ENCODE results near the gene ZNF385B.
A peak's percentile ranks its signal among the peaks of the same experiment; 100 is the strongest.
"Not testable (repeated sequence)": the region's sequence is repeated elsewhere in the genome, so short reads cannot be mapped to it uniquely, and the experiment has no call there.

The ZNF385B gene

GRCh38 chr2:179785902-179786301, 75.5 kb downstream of the ZNF385B start:
- TF ChIP-seq, protein P1, sequence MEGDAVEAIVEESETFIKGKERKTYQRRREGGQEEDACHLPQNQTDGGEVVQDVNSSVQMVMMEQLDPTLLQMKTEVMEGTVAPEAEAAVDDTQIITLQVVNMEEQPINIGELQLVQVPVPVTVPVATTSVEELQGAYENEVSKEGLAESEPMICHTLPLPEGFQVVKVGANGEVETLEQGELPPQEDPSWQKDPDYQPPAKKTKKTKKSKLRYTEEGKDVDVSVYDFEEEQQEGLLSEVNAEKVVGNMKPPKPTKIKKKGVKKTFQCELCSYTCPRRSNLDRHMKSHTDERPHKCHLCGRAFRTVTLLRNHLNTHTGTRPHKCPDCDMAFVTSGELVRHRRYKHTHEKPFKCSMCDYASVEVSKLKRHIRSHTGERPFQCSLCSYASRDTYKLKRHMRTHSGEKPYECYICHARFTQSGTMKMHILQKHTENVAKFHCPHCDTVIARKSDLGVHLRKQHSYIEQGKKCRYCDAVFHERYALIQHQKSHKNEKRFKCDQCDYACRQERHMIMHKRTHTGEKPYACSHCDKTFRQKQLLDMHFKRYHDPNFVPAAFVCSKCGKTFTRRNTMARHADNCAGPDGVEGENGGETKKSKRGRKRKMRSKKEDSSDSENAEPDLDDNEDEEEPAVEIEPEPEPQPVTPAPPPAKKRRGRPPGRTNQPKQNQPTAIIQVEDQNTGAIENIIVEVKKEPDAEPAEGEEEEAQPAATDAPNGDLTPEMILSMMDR (IDR thresholded peaks at IDR 0.05; ENCODE audit: insufficient read depth, low read depth, low read length, missing control alignments): no peak
- H3K4me3 ChIP-seq (ENCODE audit: low read length): no peak overlapping the region

DNA sequence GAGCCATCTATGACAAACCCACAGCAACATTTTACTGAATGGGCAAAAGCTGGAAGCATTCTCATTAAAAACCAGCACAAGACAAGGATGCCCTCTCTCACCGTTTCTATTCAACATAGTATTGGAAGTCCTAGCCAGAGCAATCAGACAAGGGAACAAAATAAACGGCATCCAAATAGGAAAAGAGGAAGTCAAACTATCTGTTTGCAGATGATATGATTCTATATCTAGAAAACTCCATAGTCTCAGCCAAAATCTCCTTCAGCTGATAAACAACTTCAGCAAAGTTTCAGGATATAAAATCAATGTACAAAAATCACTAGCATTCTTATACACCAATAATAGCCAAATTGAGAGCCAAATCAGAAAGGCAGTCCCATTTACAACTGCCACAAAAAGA, 79.1 kb downstream of the ZNF385B start:
- DNase-seq (ENCODE audit: low read depth); H3K4me3 ChIP-seq (ENCODE audit: low read length): not testable (repeated sequence)

More at GRCh38 chr2:179785902-179786301, 75.5 kb downstream of the ZNF385B start:
- peak; percentile 12 for DNase-seq (ENCODE audit: low read depth)

DNA sequence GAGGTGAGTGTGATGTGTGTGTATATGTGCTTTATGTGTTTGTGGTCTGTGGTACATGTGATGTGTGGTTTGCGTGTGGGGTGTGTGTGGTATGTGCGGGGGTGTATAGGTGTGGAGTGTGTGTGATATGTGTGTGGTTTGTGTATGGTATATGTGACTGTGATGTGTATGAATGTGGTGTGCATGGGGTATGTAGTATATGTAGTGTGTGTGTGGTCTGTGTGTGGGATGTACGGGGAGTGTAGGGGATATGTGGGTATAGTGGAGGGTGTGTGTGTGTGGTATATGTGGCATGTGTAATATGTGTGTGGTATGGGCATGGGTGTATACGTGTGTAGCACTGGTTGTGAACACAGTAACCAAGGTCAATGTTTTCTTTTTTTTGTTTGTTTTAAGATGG, 87.4 kb downstream of the ZNF385B start:
- TF ChIP-seq, protein P1 (IDR thresholded peaks at IDR 0.05; ENCODE audit: insufficient read depth, low read depth, low read length, missing control alignments): no peak
- H3K4me3 ChIP-seq (ENCODE audit: low read length): no peak overlapping the region
- DNase-seq (ENCODE audit: low read depth): no peak

DNA sequence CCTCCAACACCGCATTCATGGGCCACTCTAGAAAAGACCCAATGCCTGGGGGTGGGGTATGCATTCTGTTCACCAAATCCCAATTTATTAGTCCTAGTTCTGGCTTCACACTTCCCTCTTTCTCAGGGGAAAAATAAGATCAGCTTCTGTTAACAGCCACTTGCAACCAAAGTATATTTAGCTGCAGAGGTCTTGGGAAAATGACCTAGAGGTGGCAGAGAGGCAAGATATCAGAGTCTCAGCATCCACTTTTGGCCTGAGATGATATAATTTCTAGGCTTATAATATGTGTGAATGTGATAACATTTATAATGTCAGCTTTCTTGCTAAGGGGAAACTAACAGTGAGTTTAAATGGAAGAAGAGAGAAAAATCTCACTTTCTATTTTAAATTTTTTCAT, 89.1 kb downstream of the ZNF385B start:
- no peak for DNase-seq (ENCODE audit: low read depth)
- TF ChIP-seq, protein P1 (IDR thresholded peaks at IDR 0.05; ENCODE audit: insufficient read depth, low read depth, low read length, missing control alignments): no peak

DNA sequence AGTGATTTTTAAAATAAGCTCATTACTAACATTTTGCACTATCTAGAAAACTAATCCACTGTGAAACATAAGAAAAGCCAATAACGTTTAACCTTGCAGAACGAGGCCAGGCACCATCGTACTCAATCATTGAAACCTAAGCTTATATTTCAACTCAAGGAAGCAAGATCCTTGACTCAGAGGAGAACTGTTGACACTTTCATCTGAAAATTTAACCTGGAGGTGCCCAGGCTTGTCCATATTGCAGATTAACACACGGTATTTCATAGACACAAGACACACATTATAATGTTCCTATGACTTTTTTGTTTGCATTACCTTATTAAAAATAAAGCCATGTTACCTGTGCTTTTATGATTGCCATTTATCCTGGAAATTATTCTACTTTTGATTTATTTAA, 89.6 kb downstream of the ZNF385B start:
- TF ChIP-seq, protein P1 (IDR thresholded peaks at IDR 0.05; ENCODE audit: insufficient read depth, low read depth, low read length, missing control alignments): no peak
- DNase-seq (ENCODE audit: low read depth): peak; percentile 89

More for the DNA sequence above, 89.1 kb downstream of the ZNF385B start:
- H3K4me3 ChIP-seq (ENCODE audit: low read length): no peak overlapping the region

DNA sequence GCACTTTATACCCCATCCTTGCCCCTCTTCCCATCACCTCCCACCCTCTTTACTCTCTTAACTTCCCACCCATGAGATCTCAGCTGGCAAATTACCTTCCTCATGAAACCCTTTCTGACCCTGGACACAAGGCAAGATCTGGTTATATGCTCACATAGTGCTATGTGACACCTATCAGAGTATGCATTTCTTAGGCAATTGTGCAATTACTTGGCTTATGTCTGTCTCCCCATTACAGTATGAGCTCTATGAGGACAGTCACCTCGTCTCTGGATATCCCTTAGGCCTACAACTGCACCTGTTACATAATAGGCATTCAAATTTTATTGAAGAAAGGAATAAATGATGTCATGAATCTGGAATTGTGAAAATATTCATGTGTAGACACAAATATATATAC, 91.4 kb downstream of the ZNF385B start:
- peak; percentile 15 for DNase-seq (ENCODE audit: low read depth)
- TF ChIP-seq, protein P1 (IDR thresholded peaks at IDR 0.05; ENCODE audit: insufficient read depth, low read depth, low read length, missing control alignments): no peak
- H3K4me3 ChIP-seq (ENCODE audit: low read length): no peak overlapping the region

More for the DNA sequence above, 89.6 kb downstream of the ZNF385B start:
- no peak overlapping the region for H3K4me3 ChIP-seq (ENCODE audit: low read length)

- TF ChIP-seq, protein P1 (IDR thresholded peaks at IDR 0.05; ENCODE audit: insufficient read depth, low read depth, low read length, missing control alignments): no peak
- no peak for DNase-seq (ENCODE audit: low read depth)
- no peak overlapping the region for H3K4me3 ChIP-seq (ENCODE audit: low read length)
Measured at GRCh38 chr2:179769323-179769722, 92.1 kb downstream of the ZNF385B start.
